ENCODE results near the gene CLEC12A. TPM values are rescaled to one million over a fixed set of nuclear protein-coding genes. Genes with fewer than 3 reads are reported as not detected.
"Not testable (repeated sequence)": the region's sequence is repeated elsewhere in the genome, so short reads cannot be mapped to it uniquely, and the experiment has no call there.

The CLEC12A gene
- total and polyA plus RNA-seq, 10 donors: 5.4 to 59.5 (median 24.3) TPM

DNA sequence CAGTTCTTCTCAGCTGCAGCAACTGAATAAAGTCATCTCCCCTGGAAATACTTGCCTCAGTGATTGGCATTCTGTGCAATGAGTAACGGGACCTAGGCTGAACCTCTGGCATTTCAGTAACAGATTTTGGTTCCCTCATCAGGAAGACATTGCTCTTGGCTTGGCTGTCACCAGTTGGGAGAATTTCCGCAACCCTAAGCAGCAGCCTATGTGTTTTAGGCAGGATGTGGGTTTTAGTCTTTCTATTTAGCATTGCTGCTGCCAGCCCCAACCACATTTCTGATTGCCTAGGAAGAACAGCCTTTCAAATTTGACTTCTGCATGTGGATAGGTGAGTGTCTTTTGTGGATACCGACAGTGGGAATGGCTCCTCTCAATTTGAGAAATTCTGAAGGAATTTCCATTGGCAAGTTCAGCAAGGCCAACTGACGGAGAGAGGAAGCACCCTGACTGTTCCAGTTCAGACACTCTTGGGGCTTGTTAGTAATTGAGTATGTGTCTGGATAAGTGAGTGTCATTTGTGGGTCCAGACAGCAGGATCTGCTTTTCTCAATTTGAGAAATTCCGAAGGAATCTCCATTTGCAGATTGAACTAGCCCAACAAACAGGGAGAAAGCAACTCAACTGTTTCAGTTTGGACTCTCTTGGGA, 20.1 kb upstream of the CLEC12A start:
- WGBS, 5 donors: 32 to 71% (median 42%) methylated on average over 5 of the region's 5 CpGs
- Histone ChIP-seq H3K4me1 (peaks cover 5 to 43% (median 26%) of the 10 kb centered on the region in 6 donors), H3K27ac (peak overlapping the region in 4 of 8 donors; percentile 5 to 51 (median 24)), H3K4me3 (peak overlapping the region in 1 of 8 donors; percentile 30), H3K9me3 (no peaks in the 10 kb centered on the region), H3K36me3 (no peaks in the 10 kb centered on the region), H3K27me3 (replicated peaks in 1 of 7) (no peaks in the 10 kb centered on the region)
- TF ChIP-seq POLR2AphosphoS5 (IDR thresholded peaks at IDR 0.05): no peak
- TF ChIP-seq, protein P1, sequence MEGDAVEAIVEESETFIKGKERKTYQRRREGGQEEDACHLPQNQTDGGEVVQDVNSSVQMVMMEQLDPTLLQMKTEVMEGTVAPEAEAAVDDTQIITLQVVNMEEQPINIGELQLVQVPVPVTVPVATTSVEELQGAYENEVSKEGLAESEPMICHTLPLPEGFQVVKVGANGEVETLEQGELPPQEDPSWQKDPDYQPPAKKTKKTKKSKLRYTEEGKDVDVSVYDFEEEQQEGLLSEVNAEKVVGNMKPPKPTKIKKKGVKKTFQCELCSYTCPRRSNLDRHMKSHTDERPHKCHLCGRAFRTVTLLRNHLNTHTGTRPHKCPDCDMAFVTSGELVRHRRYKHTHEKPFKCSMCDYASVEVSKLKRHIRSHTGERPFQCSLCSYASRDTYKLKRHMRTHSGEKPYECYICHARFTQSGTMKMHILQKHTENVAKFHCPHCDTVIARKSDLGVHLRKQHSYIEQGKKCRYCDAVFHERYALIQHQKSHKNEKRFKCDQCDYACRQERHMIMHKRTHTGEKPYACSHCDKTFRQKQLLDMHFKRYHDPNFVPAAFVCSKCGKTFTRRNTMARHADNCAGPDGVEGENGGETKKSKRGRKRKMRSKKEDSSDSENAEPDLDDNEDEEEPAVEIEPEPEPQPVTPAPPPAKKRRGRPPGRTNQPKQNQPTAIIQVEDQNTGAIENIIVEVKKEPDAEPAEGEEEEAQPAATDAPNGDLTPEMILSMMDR (IDR thresholded peaks at IDR 0.05 in 8 of 11, conservative IDR thresholded peaks at IDR 0.05 in 3 of 11): no peak
- TF ChIP-seq POLR2A (IDR thresholded peaks at IDR 0.05): no peak
- no peak for DNase-seq
- intact Hi-C loops (cut with DNase I; ENCODE audit: low total_unique reads): no loop called here

DNA sequence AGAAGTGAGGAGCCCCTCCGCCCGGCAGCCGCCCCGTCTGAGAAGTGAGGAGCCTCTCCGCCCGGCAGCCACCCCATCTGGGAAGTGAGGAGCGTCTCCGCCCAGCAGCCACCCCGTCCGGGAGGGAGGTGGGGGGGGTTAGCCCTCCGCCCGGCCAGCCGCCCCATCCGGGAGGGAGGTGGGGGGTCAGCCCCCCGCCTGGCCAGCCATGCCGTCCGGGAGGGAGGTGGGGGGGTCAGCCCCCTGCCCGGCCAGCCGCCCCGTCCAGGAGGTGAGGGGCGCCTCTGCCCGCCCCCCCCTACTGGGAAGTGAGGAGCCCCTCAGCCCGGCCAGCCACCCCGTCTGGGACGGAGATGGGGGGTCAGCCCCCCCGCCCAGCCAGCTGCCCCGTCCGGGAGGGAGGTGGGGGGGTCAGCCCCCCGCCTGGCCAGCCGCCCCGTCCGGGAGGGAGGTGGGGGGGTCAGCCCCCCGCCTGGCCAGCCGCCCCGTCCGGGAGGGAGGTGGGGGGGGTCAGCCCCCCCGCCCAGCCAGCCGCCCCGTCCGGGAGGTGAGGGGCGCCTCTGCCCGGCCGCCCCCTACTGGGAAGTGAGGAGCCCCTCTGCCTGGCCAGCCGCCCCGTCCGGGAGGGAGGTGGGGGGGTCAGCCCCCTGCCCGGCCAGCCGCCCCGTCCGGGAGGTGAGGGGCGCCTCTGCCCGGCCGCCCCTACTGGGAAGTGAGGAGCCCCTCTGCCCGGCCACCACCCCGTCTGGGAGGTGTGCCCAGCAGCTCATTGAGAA, 18.1 kb upstream of the CLEC12A start:
- H3K9me3 ChIP-seq; H3K27ac ChIP-seq; intact Hi-C loops (cut with DNase I; ENCODE audit: low total_unique reads); H3K4me3 ChIP-seq; H3K27me3 ChIP-seq (replicated peaks in 1 of 7); H3K36me3 ChIP-seq; DNase-seq: not testable (repeated sequence)
- 80 to 94% (median 89%) methylated on average over 1 to 24 of the region's 55 CpGs for WGBS, 5 donors
- peaks cover 5 to 46% (median 32%) of the 10 kb centered on the region in 6 donors for H3K4me1 ChIP-seq

DNA sequence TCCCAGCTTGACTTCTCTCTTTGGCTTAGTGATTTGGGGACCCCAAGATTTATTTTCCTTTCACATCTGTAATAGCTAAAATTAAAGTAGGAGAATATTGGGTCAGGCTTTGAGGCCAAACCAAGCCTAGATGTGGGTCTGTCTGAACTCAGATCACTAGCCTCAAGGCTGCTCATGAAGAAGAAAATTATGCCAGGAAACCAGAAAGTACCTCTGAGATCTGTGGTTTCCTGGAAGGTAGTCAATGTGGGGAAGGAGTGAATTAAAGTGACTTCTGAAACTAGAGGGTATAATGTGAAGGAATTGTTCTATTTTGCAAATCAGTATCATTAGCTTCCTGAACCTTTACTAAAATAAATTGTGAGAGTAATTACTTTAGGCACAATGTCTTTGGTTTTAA, 13.4 kb upstream of the CLEC12A start:
- no peak for DNase-seq
- TF ChIP-seq, protein P1 (IDR thresholded peaks at IDR 0.05 in 8 of 11, conservative IDR thresholded peaks at IDR 0.05 in 3 of 11): no peak
- no peak for TF ChIP-seq POLR2AphosphoS5 (IDR thresholded peaks at IDR 0.05)

DNA sequence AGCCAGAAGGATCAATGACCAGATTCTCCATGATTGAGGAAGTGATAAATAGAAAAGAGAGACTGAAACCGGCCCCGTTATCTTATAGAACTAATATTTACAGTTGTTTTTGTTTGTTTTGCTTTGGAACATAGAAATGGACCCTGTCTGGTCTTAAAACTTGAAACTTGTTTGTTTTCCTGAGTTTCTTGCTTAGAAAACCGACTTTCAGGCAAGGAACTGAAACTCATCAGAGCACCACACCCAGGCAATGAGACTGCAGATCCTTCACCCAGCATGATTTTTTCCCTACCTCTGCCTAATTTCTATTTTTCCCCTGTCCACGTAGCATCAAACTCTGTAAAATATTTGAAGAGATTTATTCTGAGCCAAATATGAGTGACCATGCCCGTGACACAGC, 10.6 kb upstream of the CLEC12A start:
- Histone ChIP-seq H3K4me1 (peaks cover 6 to 35% (median 18%) of the 10 kb centered on the region in 6 donors), H3K27ac (peak overlapping the region in 3 of 8 donors; percentile 13 to 47 (median 39)), H3K27me3 (replicated peaks in 1 of 7) (no peaks in the 10 kb centered on the region), H3K36me3 (no peaks in the 10 kb centered on the region), H3K4me3 (no peak overlapping the region), H3K9me3 (no peaks in the 10 kb centered on the region)
- intact Hi-C loops (cut with DNase I; ENCODE audit: low total_unique reads): no loop called here
- TF ChIP-seq POLR2AphosphoS5 (IDR thresholded peaks at IDR 0.05) (no peak), POLR2A (IDR thresholded peaks at IDR 0.05) (no peak)
- TF ChIP-seq, protein P1 (IDR thresholded peaks at IDR 0.05 in 8 of 11, conservative IDR thresholded peaks at IDR 0.05 in 3 of 11): no peak
- no peak for DNase-seq
- WGBS, 5 donors: 61 to 76% (median 69%) methylated on average over 5 of the region's 5 CpGs

More for the DNA sequence above, 13.4 kb upstream of the CLEC12A start:
- no peaks in the 10 kb centered on the region for H3K36me3 ChIP-seq
- H3K4me3 ChIP-seq: no peak overlapping the region
- H3K27me3 ChIP-seq (replicated peaks in 1 of 7): no peaks in the 10 kb centered on the region
- no peak overlapping the region for H3K27ac ChIP-seq
- intact Hi-C loops (cut with DNase I; ENCODE audit: low total_unique reads): no loop called here
- no peaks in the 10 kb centered on the region for H3K9me3 ChIP-seq
- H3K4me1 ChIP-seq: peaks cover 6 to 35% (median 18%) of the 10 kb centered on the region in 6 donors
